Ascending aorta (tissue), 2 donors: ENCODE measurements around the gene GRIK2. TPM values are rescaled to one million over a fixed set of nuclear protein-coding genes. Genes with fewer than 3 reads are reported as not detected.

ENCODE experiments used
- DNase-seq, 2 donors: peaks; one replicate each; pipeline ENCODE4 v3.0.0-alpha.2; 2019; ENCODE audit warnings: low spot score in 2 of 2
- H3K27ac ChIP-seq, 2 donors: fragments of 200-600 bp; sonication (generic); one replicate each; pipeline ENCODE4 v1.5.1; 2016 to 2017; ENCODE audit warnings: mild to moderate bottlenecking in 1 of 2
- H3K27me3 ChIP-seq: fragments of 200-600 bp; sonication (generic); one replicate; pipeline ENCODE4 v1.5.1; 2017
- H3K36me3 ChIP-seq, 2 donors: fragments of 200-600 bp; sonication (generic); one replicate each; pipeline ENCODE4 v1.5.1; 2016
- H3K4me1 ChIP-seq, 2 donors: fragments of 200-600 bp; sonication (generic); one replicate each; pipeline ENCODE4 v1.5.1; 2016 to 2017; ENCODE audit warnings: mild to moderate bottlenecking in 1 of 2
- H3K4me3 ChIP-seq, 2 donors: fragments of 200-600 bp; sonication (generic); one replicate each; pipeline ENCODE4 v1.5.1; 2016 to 2017; ENCODE audit warnings: mild to moderate bottlenecking in 1 of 2
- H3K9me3 ChIP-seq, 2 donors: fragments of 200-600 bp; sonication (generic); one replicate each; pipeline ENCODE4 v1.5.1; 2016
- CTCF ChIP-seq, 3 experiments: fragments of 200-600 bp in 2 of 3; fragments of 450-650 bp in 1 of 3; sonication (generic) in 2 of 3; IDR thresholded peaks; one replicate each; pipeline ENCODE4 v1.5.1; 2016 to 2019; ENCODE audit warnings: antibody characterized with exemption in 3 of 3, mild to moderate bottlenecking in 1 of 3, moderate library complexity in 1 of 3
- intact Hi-C: fragments of 100-400 bp; cut with DNase I; formaldehyde crosslinking; loops from one replicate; pipeline ENCODE4 v1.15.1; 2023
- total RNA-seq: library from RNA; depleted of rRNA; stranded (reverse); fragments of >200 nt; gene quantifications from one replicate; pipeline ENCODE4 v1.1.0, GENCODE V29; 2016

GRIK2 gene
- total RNA-seq, 1 donor from 2014 or later: not detected

GRCh38 chr6:101703311-101703710 is 309.8 kb downstream of the GRIK2 start:
- no peak overlapping the region for H3K27ac ChIP-seq
- no peaks in the 10 kb centered on the region for H3K27me3 ChIP-seq
- H3K9me3 ChIP-seq: no peaks in the 10 kb centered on the region
- no peak overlapping the region for H3K4me3 ChIP-seq
- no peaks in the 10 kb centered on the region for H3K36me3 ChIP-seq
- intact Hi-C loops: no loop called here
- TF ChIP-seq CTCF (IDR thresholded peaks at IDR 0.05): no peak
- no peak for DNase-seq
- no peaks in the 10 kb centered on the region for H3K4me1 ChIP-seq

- H3K27me3 ChIP-seq: no peaks in the 10 kb centered on the region
- no peak overlapping the region for H3K4me3 ChIP-seq
- no peaks in the 10 kb centered on the region for H3K4me1 ChIP-seq
- no peaks in the 10 kb centered on the region for H3K36me3 ChIP-seq
- no peak overlapping the region for H3K27ac ChIP-seq
- intact Hi-C loops: no loop called here
- DNase-seq: no peak
- no peak for TF ChIP-seq CTCF (IDR thresholded peaks at IDR 0.05)
- no peaks in the 10 kb centered on the region for H3K9me3 ChIP-seq
Measured at GRCh38 chr6:101705866-101706265, 312.4 kb downstream of the GRIK2 start.

- H3K27me3 ChIP-seq: no peaks in the 10 kb centered on the region
- intact Hi-C loops: no loop called here
- H3K4me3 ChIP-seq: no peak overlapping the region
- H3K9me3 ChIP-seq: no peaks in the 10 kb centered on the region
- no peak for DNase-seq
- TF ChIP-seq CTCF (IDR thresholded peaks at IDR 0.05): no peak
- no peaks in the 10 kb centered on the region for H3K36me3 ChIP-seq
- no peak overlapping the region for H3K27ac ChIP-seq
- H3K4me1 ChIP-seq: no peaks in the 10 kb centered on the region
Measured at GRCh38 chr6:101706576-101706975, 313.1 kb downstream of the GRIK2 start.

- Histone ChIP-seq H3K4me1 (no peaks in the 10 kb centered on the region), H3K4me3 (no peak overlapping the region), H3K27me3 (no peaks in the 10 kb centered on the region), H3K36me3 (no peaks in the 10 kb centered on the region), H3K9me3 (no peaks in the 10 kb centered on the region), H3K27ac (no peak overlapping the region)
- no peak for TF ChIP-seq CTCF (IDR thresholded peaks at IDR 0.05)
- DNase-seq: no peak
- intact Hi-C loops: no loop called here
Measured at GRCh38 chr6:101711518-101711917, 318.0 kb downstream of the GRIK2 start.

DNA sequence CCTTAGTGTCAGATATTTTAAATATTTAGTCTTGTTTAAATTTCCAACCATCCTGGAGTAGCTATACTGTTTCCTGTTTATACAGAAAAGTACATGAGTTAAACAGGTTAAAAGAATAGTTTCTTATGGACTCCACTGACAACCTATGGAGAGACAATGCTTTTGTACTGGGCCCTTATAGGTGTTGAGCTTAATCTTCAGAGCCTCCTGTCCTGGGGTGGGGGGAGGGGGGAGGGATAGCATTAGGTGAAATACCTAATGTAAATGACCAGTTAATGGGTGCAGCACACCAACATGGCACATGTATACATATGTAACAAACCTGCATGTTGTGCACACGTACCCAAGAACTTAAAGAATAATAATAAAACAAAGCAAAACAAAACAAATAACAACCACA is 322.9 kb downstream of the GRIK2 start:
- intact Hi-C loops: no loop called here
- no peak overlapping the region for H3K27ac ChIP-seq

More for the DNA sequence above, 322.9 kb downstream of the GRIK2 start:
- Histone ChIP-seq H3K4me3 (no peak overlapping the region), H3K27me3 (no peaks in the 10 kb centered on the region), H3K36me3 (no peaks in the 10 kb centered on the region), H3K4me1 (no peaks in the 10 kb centered on the region), H3K9me3 (no peaks in the 10 kb centered on the region)
- DNase-seq: no peak
- TF ChIP-seq CTCF (IDR thresholded peaks at IDR 0.05): no peak
